Stimulated activated naive CD4-positive, alpha-beta T cell (primary cell): ENCODE results near the gene RDH5.
"Not testable (repeated sequence)": the region's sequence is repeated elsewhere in the genome, so short reads cannot be mapped to it uniquely, and the experiment has no call there.

ENCODE experiments used
- DNase-seq, 6 experiments: peaks; one replicate each; lab custom pipeline; 2025; lab: John Stamatoyannopoulos, UW

Gene RDH5

GRCh38 chr12:55746174-55746912 lies 26.1 kb downstream of the RDH5 start:
- no peak for DNase-seq

- DNase-seq: no peak
Observed at GRCh38 chr12:55746913-55747231, 26.7 kb downstream of the RDH5 start.

- no peak for DNase-seq
Observed at GRCh38 chr12:55748230-55748993, 28.2 kb downstream of the RDH5 start.

- no peak for DNase-seq
Observed at GRCh38 chr12:55755246-55755645, 35.1 kb downstream of the RDH5 start.

- no peak for DNase-seq
Observed at GRCh38 chr12:55757701-55758100, 37.5 kb downstream of the RDH5 start.

GRCh38 chr12:55758575-55758974 lies 38.4 kb downstream of the RDH5 start:
- DNase-seq: not testable (repeated sequence)

- DNase-seq: no peak
Observed at GRCh38 chr12:55760663-55761062, 40.5 kb downstream of the RDH5 start.

GRCh38 chr12:55762646-55763045 lies 42.5 kb downstream of the RDH5 start:
- DNase-seq: no peak

GRCh38 chr12:55765736-55766290 lies 45.6 kb downstream of the RDH5 start:
- DNase-seq: no peak

GRCh38 chr12:55767156-55767555 lies 47.0 kb downstream of the RDH5 start:
- DNase-seq: no peak

- DNase-seq: no peak
Observed at GRCh38 chr12:55771736-55772135, 51.5 kb downstream of the RDH5 start.
